ENCODE results near the gene SPDYE1. TPM values are rescaled to one million over a fixed set of nuclear protein-coding genes. Genes with fewer than 3 reads are reported as not detected.
A peak's percentile ranks its signal among the peaks of the same experiment; 100 is the strongest.
"Not testable (repeated sequence)": the region's sequence is repeated elsewhere in the genome, so short reads cannot be mapped to it uniquely, and the experiment has no call there.

SPDYE1 gene
- total RNA-seq, 6 donors from 2014 or later: not detected

DNA sequence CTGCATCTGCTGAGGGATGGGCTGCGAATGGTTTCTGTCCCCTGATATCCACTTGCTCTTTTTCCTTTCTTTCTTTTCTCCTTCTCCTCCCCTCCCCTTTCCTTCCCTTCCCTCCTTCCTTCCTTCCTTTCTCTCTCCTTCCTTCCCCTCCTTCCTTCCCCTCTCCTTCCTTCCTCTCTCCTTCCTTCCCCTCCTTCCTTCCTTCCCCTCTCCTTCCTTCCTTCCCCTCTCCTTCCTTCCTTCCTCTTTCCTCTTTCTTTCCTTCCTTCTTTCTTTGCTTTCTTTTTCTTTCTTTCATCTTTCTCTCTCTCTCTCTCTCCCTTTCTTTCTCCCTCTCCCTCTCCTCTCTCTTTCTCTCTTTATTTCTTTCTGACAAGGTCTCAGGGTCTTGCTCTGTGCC is 20.2 kb upstream of the SPDYE1 start:
- Histone ChIP-seq H3K4me3 (no peak overlapping the region), H3K27me3 (no peaks in the 10 kb centered on the region), H3K27ac (peak overlapping the region in 1 of 4 donors; percentile 44), H3K4me1 (no peaks in the 10 kb centered on the region), H3K9me3 (no peaks in the 10 kb centered on the region), H3K36me3 (no peaks in the 10 kb centered on the region)
- DNase-seq: no peak
- no peak for TF ChIP-seq EP300 (IDR thresholded peaks at IDR 0.05)
- no peak for TF ChIP-seq POLR2A (IDR thresholded peaks at IDR 0.05)
- TF ChIP-seq POLR2AphosphoS5 (IDR thresholded peaks at IDR 0.05): no peak
- TF ChIP-seq, protein P1, sequence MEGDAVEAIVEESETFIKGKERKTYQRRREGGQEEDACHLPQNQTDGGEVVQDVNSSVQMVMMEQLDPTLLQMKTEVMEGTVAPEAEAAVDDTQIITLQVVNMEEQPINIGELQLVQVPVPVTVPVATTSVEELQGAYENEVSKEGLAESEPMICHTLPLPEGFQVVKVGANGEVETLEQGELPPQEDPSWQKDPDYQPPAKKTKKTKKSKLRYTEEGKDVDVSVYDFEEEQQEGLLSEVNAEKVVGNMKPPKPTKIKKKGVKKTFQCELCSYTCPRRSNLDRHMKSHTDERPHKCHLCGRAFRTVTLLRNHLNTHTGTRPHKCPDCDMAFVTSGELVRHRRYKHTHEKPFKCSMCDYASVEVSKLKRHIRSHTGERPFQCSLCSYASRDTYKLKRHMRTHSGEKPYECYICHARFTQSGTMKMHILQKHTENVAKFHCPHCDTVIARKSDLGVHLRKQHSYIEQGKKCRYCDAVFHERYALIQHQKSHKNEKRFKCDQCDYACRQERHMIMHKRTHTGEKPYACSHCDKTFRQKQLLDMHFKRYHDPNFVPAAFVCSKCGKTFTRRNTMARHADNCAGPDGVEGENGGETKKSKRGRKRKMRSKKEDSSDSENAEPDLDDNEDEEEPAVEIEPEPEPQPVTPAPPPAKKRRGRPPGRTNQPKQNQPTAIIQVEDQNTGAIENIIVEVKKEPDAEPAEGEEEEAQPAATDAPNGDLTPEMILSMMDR (IDR thresholded peaks at IDR 0.05): no peak
- WGBS, 2 donors: 100% methylated on average over 1 of the region's 1 CpG
- no peak for ATAC-seq (ENCODE audit: low FRiP score in 2 of 2)

DNA sequence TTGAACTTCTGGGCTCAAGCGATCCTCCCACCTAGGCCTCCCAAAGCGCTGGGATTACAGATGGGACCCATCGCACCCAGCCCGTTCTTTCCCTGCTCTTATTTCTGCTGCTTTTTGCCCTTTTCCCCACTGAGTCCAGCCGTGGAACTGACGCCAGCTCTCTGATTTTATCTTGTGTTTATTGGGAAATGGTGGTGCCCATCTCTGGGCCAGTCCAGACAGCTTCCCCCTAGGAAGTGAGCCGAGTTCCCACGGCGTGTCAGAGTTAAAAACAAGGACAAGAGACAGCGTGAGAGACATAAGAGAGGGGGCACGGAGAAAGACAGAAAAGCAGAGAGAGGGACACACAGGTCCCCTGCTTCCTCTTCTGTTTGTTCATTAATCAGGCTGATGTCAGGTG is 19.6 kb upstream of the SPDYE1 start:
- H3K27me3 ChIP-seq; H3K4me1 ChIP-seq; DNase-seq; H3K9me3 ChIP-seq; H3K4me3 ChIP-seq; H3K36me3 ChIP-seq; ATAC-seq (ENCODE audit: low FRiP score in 2 of 2): not testable (repeated sequence)
- peak overlapping the region in 1 of 4 donors; percentile 44 for H3K27ac ChIP-seq
- WGBS, 2 donors: 72 to 75% methylated on average over 11 of the region's 11 CpGs

DNA sequence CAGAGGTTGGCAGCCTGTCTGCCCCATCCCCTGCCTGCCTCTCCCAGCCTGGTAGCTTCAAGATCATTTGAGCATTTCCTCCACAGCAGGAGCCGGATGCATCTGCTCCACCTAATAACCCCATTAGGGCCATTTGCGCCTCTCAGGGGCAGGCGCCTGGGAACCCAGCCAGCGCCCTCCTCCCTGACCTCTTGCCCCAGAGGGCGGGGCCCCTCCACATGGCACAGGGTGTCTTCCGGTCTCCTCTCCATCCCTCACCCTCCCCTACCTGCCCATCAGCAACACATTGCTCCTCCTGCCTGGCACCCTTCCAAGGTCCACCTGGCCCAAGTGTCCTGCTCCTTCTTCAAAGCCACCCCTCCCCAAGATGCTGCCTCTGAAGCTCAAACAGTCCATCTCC is 14.8 kb upstream of the SPDYE1 start:
- not testable (repeated sequence) for H3K27me3 ChIP-seq; ATAC-seq (ENCODE audit: low FRiP score in 2 of 2); H3K9me3 ChIP-seq; H3K27ac ChIP-seq; H3K4me3 ChIP-seq; H3K4me1 ChIP-seq; H3K36me3 ChIP-seq; DNase-seq
- WGBS, 2 donors: no CpG with 5 or more reads among the region's 6 CpGs

DNA sequence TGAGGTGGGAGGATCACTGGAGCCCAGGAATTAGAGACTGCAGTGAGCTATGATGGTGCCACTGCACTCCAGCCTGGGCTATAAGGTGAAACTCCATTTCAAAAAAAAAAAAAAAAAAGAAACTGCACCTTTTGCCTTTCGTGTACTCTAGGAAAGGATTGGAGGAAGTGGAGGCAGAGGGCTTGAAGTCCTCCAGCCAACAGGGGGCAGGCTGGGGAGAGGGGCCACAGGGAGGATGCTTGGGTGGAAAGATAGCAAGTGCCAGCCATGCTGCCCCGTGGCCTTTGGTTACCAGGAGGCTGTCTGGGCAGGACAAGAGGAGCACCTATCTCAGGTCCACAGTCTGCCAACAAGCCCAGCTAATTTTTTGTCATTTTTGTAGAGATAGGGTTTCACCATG is 14.0 kb upstream of the SPDYE1 start:
- WGBS, 2 donors: 57 to 100% methylated on average over 1 of the region's 2 CpGs
- ATAC-seq (ENCODE audit: low FRiP score in 2 of 2); DNase-seq; H3K4me1 ChIP-seq; H3K27ac ChIP-seq; H3K27me3 ChIP-seq; H3K36me3 ChIP-seq; H3K4me3 ChIP-seq; H3K9me3 ChIP-seq: not testable (repeated sequence)

DNA sequence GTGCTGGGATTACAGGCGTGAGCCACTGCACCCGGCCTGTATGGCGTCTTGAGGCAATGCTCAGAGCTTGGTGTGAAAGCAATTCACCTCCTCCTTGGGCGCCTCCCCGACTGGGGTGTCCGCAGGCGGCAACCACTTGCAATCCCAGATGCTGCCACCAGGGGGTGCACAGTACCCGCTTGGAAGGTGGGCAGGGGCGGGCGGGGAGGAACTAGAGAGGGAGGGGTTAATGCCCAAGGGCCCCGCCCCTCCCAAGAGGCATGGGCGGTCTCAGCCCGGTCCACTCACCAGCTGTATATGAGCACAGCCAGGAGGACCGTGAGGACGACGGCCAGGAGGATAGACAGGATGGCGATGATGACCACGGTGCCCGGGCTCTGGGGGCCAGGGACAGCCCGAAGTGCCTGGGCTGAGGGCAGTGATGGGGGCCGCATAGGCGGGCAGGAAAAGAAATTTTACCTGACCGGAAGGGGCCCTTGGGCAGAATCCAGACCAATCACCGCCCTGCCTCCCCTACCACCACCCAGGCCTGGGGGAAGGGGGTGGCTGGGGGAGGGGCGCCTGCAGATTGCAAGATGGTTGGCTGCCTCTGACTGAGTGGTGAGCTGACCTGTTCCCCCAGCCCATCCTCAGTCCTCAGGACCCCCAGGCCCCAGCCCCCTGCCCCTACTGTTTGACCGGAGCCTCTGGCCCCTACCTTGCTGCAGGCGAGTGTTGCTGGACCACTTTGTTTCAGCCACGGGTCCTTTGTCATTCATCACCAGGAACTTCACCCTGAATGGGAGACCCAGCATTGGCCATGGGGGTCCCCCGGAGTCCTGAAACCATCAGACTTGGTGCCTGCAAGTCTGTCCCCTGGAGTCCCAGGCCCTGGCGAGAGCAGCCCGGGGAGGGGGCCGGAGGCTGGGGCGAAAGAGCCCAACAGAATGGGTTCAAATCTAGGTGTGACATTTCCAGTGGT is 11.5 kb upstream of the SPDYE1 start:
- H3K36me3 ChIP-seq, H3K27me3 ChIP-seq, H3K9me3 ChIP-seq, H3K4me1 ChIP-seq: not testable (repeated sequence)
- 12 to 47% methylated on average over 13 to 16 of the region's 33 CpGs for WGBS, 2 donors
- ATAC-seq (ENCODE audit: low FRiP score in 2 of 2) (peak; percentile 84 to 86), DNase-seq (peak; percentile 59 to 85)
- H3K4me3 ChIP-seq: peak overlapping the region in 1 of 4 donors; percentile 9
- peak overlapping the region in 1 of 4 donors; percentile 60 for H3K27ac ChIP-seq
- TF ChIP-seq, protein P1 (IDR thresholded peaks at IDR 0.05): peak in 5 of 6 experiments; percentile 13 to 83 (median 52)

DNA sequence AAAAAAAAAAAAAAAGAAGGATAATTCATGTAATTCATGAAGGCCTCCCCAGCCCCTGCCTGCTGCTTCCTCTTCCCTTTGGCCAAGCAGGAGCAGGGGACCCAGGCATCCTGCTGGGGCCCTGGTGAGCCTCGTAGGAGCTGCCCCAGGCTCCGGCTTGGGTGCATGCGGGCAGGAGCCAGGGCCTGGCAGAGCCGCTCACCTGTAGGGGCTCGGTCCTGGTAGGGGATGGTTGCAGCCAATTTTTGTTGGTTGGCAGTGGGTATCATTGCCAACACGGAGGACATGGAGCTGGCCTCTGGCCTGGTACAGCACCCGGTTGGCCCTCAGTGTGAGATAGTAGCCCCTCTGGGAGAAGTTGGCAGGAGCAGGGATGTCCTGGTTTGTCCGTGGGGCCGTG is 10.2 kb upstream of the SPDYE1 start:
- H3K27me3 ChIP-seq; H3K4me3 ChIP-seq; H3K27ac ChIP-seq; DNase-seq; H3K4me1 ChIP-seq; H3K36me3 ChIP-seq; ATAC-seq (ENCODE audit: low FRiP score in 2 of 2); H3K9me3 ChIP-seq: not testable (repeated sequence)
- 89 to 100% methylated on average over 4 to 6 of the region's 9 CpGs for WGBS, 2 donors

DNA sequence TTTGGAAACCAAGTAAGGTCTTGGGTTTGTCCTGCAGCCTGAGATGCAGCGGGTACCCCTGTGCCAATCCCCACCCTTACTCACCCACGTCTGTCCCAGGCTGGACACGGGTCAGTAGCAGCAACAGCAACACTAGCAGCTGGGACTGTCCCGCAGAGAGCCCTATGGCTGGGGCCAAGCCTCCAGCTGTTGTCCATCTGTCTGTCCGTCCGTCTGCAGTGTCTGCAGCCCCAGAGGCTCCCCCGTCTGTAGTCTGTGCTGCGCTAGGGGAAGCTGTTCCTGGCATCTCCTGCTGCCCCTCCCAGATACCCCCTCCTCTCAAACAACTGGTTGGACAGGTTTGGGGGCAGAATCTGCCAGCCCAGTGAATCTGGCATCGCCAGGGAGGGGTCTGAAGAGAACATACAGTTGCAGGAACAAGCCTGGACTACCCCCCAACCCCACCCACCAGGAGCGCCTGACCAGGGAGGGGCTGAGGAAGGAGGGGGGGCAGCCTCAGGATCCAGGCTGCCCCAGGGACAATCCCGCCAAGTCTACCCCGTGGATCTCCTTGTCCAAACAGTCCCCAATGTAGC is 7.6 kb upstream of the SPDYE1 start:
- WGBS, 2 donors: 51 to 75% methylated on average over 8 to 12 of the region's 12 CpGs
- H3K27ac ChIP-seq; H3K27me3 ChIP-seq; DNase-seq; H3K4me1 ChIP-seq; H3K9me3 ChIP-seq; H3K4me3 ChIP-seq; ATAC-seq (ENCODE audit: low FRiP score in 2 of 2); H3K36me3 ChIP-seq: not testable (repeated sequence)

DNA sequence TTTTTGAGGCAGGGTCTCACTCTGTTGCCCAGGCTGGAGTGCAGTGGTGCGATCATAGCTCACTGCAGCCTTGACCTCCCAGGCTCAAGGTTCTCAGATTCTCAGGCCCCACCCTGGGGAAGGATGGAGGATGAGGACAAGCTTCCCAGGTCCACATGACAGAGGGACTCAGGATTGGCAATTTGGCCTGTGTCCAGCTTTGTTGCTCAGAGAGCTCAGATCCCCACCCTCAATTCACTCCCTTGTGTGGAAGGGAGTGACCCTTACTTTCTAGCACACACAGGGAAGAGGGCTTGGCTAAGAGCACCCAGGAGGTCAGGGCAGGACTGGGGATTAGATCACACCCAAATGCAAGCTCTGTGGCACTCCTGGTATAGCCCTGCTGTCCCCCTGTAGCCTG is 6.9 kb upstream of the SPDYE1 start:
- not testable (repeated sequence) for H3K9me3 ChIP-seq; ATAC-seq (ENCODE audit: low FRiP score in 2 of 2); H3K27ac ChIP-seq; H3K4me1 ChIP-seq; H3K36me3 ChIP-seq; H3K4me3 ChIP-seq; DNase-seq; H3K27me3 ChIP-seq
- WGBS, 2 donors: 100% methylated on average over 1 of the region's 1 CpG

DNA sequence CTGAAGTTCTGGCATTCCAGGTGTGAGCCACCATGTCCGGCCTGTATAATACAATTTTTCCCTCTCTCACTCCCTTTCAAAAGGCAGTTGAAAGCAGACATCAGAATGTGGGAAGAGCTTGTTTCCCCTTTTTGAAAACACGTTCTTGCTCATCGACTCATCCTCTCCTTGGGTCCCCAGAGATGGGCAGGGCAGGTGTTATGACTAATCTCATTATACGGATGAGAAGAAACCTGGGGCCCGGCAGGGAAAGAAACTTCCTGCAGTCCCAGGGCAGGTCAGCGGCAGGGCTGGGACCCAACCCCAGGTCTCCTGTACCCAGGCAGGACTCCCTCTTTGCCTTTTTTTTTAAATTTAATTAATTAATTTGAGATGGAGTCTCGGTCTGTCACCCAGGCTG is 4.8 kb upstream of the SPDYE1 start:
- not testable (repeated sequence) for H3K36me3 ChIP-seq; H3K4me1 ChIP-seq; H3K27ac ChIP-seq; H3K9me3 ChIP-seq; H3K27me3 ChIP-seq; ATAC-seq (ENCODE audit: low FRiP score in 2 of 2); DNase-seq; H3K4me3 ChIP-seq
- WGBS, 2 donors: 72 to 93% methylated on average over 5 to 7 of the region's 7 CpGs

DNA sequence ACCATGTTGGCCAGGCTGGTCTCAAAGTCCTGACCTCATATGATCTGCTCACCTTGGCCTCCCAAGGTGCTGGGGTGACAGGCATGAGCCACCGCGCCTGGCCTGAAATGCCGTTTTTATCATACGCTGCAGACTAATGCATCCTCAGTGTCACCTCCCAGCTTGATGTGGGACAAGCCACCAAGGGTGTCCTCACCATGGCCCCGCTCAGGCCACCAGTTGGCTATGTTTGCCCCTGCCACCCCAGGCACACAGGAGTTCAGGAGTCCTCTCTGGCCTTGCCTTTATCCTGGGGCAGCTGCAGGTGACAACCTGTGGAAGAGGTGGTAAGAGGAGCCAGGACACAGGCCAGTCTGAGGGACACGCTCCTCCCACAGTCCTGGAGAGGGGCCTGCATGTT is 3.0 kb upstream of the SPDYE1 start:
- H3K36me3 ChIP-seq, DNase-seq, H3K9me3 ChIP-seq, H3K4me1 ChIP-seq, H3K27me3 ChIP-seq, H3K27ac ChIP-seq, H3K4me3 ChIP-seq: not testable (repeated sequence)
- peak; percentile 41 to 44 for ATAC-seq (ENCODE audit: low FRiP score in 2 of 2)
- 92 to 97% methylated on average over 2 to 4 of the region's 6 CpGs for WGBS, 2 donors

All from upper lobe of left lung (tissue), 6 donors.